HepG2 (cell line): Measurements from ENCODE around the gene OR5K3. TPM values are rescaled to one million over a fixed set of nuclear protein-coding genes. Genes with fewer than 3 reads are reported as not detected.

ENCODE experiments used
- ATAC-seq: fragments of 200-7000 bp; cut with Tn5 transposase; 3 replicates; pipeline ENCODE4 v1.9.1; 2020; ENCODE audit warnings: mild to moderate bottlenecking, moderate library complexity
- BruUV-seq: library from RNA; stranded (reverse); fragments of 400-500 nt; replicated peaks from 2 replicates; lab custom pipeline; 2021; lab: Mats Ljungman, UMichigan
- CTCF ChIA-PET: fragments of 300-600 bp; formaldehyde crosslinking; extraction: SDS; loops from one replicate; lab custom pipeline; 2021; ENCODE audit warnings: low total read pairs, inconsistent platforms, low intra/inter-chr PET ratio; lab: Yijun Ruan, JAX
- POLR2A ChIA-PET: fragments of 350-600 bp; sonication (Branson Sonifier 250); formaldehyde crosslinking; loops from one replicate; lab custom pipeline; 2020; ENCODE audit warnings: antibody characterized with exemption, inconsistent platforms; lab: Yijun Ruan, JAX
- DNase-seq: peaks from one replicate; pipeline ENCODE4 v3.0.0-alpha.2; 2015; ENCODE audit warnings: low spot score
- FAIRE-seq: peaks from 3 replicates; lab custom pipeline; 2011; peaks lifted over from hg19 to GRCh38; lab: Jason Lieb, UNC
- H2AFZ ChIP-seq: one replicate; pipeline ENCODE4 v1.6.1; 2011; ENCODE audit warnings: low read length, inconsistent platforms
- H3K27ac ChIP-seq: fragments of 300-600 bp; 3 replicates; pipeline ENCODE4 v1.8.0; 2011; ENCODE audit warnings: mixed run types, mild to moderate bottlenecking, mixed read lengths, low read length, inconsistent platforms; ENCODE audit not compliant: insufficient read depth; ENCODE audit errors: extremely low read length
- H3K27me3 ChIP-seq, 2 experiments: fragments of 200-600 bp in 1 of 2; 2 replicates in 1 of 2; 3 replicates in 1 of 2; pipeline versions ENCODE4 v1.6.0 to v1.8.0; 2011; ENCODE audit warnings: low read length in 2 of 2, mild to moderate bottlenecking in 2 of 2, moderate library complexity in 2 of 2, inconsistent platforms in 1 of 2; ENCODE audit not compliant: insufficient read depth in 2 of 2, control insufficient read depth in 1 of 2
- H3K36me3 ChIP-seq, 2 experiments: fragments of 200-600 bp in 1 of 2; replicated peaks in 1 of 2; 2 replicates in 1 of 2; 3 replicates in 1 of 2; pipeline versions ENCODE4 v1.5.1 to v1.8.0; 2011; ENCODE audit warnings: low read length in 2 of 2, inconsistent platforms in 1 of 2; ENCODE audit not compliant: insufficient read depth in 2 of 2, control insufficient read depth in 1 of 2
- H3K4me1 ChIP-seq: 2 replicates; pipeline ENCODE4 v1.5.1; 2012; ENCODE audit warnings: low read length, inconsistent platforms; ENCODE audit not compliant: insufficient read depth
- H3K4me2 ChIP-seq: 2 replicates; pipeline ENCODE4 v1.6.0; 2011; ENCODE audit warnings: low read depth, low read length, inconsistent platforms
- H3K4me3 ChIP-seq, 3 experiments: fragments of 200-600 bp in 1 of 3; sonication (generic), shearing (Covaris generic) in 1 of 3; replicated peaks in 1 of 3; 2 replicates each; pipeline ENCODE4 v1.5.1; 2011 to 2016; ENCODE audit warnings: low read length in 3 of 3, inconsistent platforms in 2 of 3, low read depth in 2 of 3, mild to moderate bottlenecking in 2 of 3, control low read depth in 1 of 3, mixed read lengths in 1 of 3; ENCODE audit not compliant: insufficient read depth in 1 of 3
- H3K79me2 ChIP-seq: one replicate; pipeline ENCODE4 v1.6.1; 2011; ENCODE audit warnings: low read length, inconsistent platforms; ENCODE audit not compliant: insufficient read depth
- H3K9ac ChIP-seq: 2 replicates; pipeline ENCODE4 v1.6.0; 2011; ENCODE audit warnings: mild to moderate bottlenecking, low read depth, low read length, inconsistent platforms; ENCODE audit not compliant: insufficient read depth
- H3K9me3 ChIP-seq: 2 replicates; pipeline ENCODE4 v1.5.1; 2012; ENCODE audit warnings: mild to moderate bottlenecking, low read length
- H4K20me1 ChIP-seq: 2 replicates; pipeline ENCODE4 v1.6.0; 2011; ENCODE audit warnings: inconsistent platforms, mild to moderate bottlenecking, low read length, moderate library complexity; ENCODE audit not compliant: insufficient read depth
- CBX5 ChIP-seq: sonication (generic); formaldehyde crosslinking; IDR thresholded peaks from 2 replicates; pipeline ENCODE4 v1.4.0; 2020; ENCODE audit warnings: missing genetic modification reagents, borderline replicate concordance
- HNRNPK ChIP-seq: fragments of 200-400 bp; formaldehyde crosslinking; IDR thresholded peaks from 2 replicates; pipeline ENCODE4 v1.6.1; 2018; ENCODE audit warnings: low read length, low read depth, moderate library complexity, mild to moderate bottlenecking; ENCODE audit not compliant: poor library complexity, severe bottlenecking
- NKX3-1 ChIP-seq: sonication (generic); formaldehyde crosslinking; IDR thresholded peaks from 2 replicates; pipeline ENCODE4 v1.5.0; 2020; ENCODE audit warnings: missing genetic modification reagents
- TOE1 ChIP-seq: sonication (generic); formaldehyde crosslinking; IDR thresholded peaks from 2 replicates; pipeline ENCODE4 v1.4.0; 2020; ENCODE audit warnings: mild to moderate bottlenecking, missing genetic modification reagents
- U2AF2 ChIP-seq: fragments of 200-400 bp; formaldehyde crosslinking; IDR thresholded peaks from 2 replicates; pipeline ENCODE4 v1.6.1; 2017; ENCODE audit warnings: low read depth, mild to moderate bottlenecking, low read length
- ZBTB7A ChIP-seq: sonication (generic); formaldehyde crosslinking; IDR thresholded peaks from 2 replicates; pipeline ENCODE4 v1.8.0; 2022; ENCODE audit warnings: mild to moderate bottlenecking, missing genetic modification reagents
- ZNF484 ChIP-seq: sonication (generic); formaldehyde crosslinking; IDR thresholded peaks from 2 replicates; pipeline ENCODE4 v1.5.1; 2020; ENCODE audit warnings: mild to moderate bottlenecking, low read depth, missing genetic modification reagents, borderline replicate concordance
- ZNF883 ChIP-seq: sonication (generic); formaldehyde crosslinking; IDR thresholded peaks from 2 replicates; pipeline ENCODE4 v1.5.1; 2020; ENCODE audit warnings: mild to moderate bottlenecking, missing genetic modification reagents; ENCODE audit errors: not compliant biosample characterization
- WGBS: methylation state at CpG from one replicate; pipeline ENCODE4 v1.1.6; 2017; ENCODE audit warnings: low lambda C conversion rate; 5-methylcytosine and 5-hydroxymethylcytosine counted together
- in situ Hi-C: cut with HindIII; loops from 2 replicates; pipeline ENCODE4 v1.10.0; 2017; ENCODE audit warnings: low pct_unique_long_range_greater_than_20kb; ENCODE audit not compliant: extremely low pct_ligation_motif_present
- intact Hi-C: fragments of 100-400 bp; cut with micrococcal nuclease; formaldehyde crosslinking; loops from one replicate; pipeline ENCODE4 v1.10.0; 2022; ENCODE audit not compliant: unreplicated experiment
- polyA plus RNA-seq, 8 experiments: library from polyadenylated mRNA; depleted of rRNA in 3 of 8; stranded (reverse) in 7 of 8; unstranded in 1 of 8; fragments of >200 nt; fragmentation: Illumina TruSeq in 4 of 8; extraction: Trizol in 4 of 8; gene quantifications; 2 replicates each; pipeline versions ENCODE4 v1.2.1 to v1.2.3, GENCODE V29; 2011 to 2016; ENCODE audit warnings: low read depth in 4 of 8, missing spikeins in 1 of 8, mixed read lengths in 1 of 8; ENCODE audit not compliant: insufficient read depth in 1 of 8
- total RNA-seq, 5 experiments: library from RNA; depleted of rRNA; stranded (reverse); fragments of >200 nt; fragmentation: Illumina TruSeq; extraction: Trizol; gene quantifications; 2 replicates each; pipeline ENCODE4 v1.2.3, GENCODE V29; 2016; ENCODE audit warnings: low read depth in 1 of 5

Gene OR5K3
- total and polyA plus RNA-seq, 2 of the 13 experiments (the other 11 are each of a cell fraction or from before 2014, with no cell fraction given): not detected

GRCh38 chr3:98371853-98372252 is 18.6 kb upstream of the OR5K3 start:
- no peak for TF ChIP-seq CBX5 (CRISPR knock-in tag)
- no peak for TF ChIP-seq NKX3-1 (CRISPR knock-in tag)
- no peak for TF ChIP-seq ZNF883 (CRISPR knock-in tag)
- TF ChIP-seq ZBTB7A (CRISPR knock-in tag): no peak
- no peak for TF ChIP-seq ZNF484
- no peak overlapping the region for H2AFZ ChIP-seq
- FAIRE-seq (no peak), ATAC-seq (no peak), DNase-seq (no peak)
- BruUV-seq: no TSS peak
- ChIA-PET POLR2A (no interaction called here), CTCF (no interaction called here)
- no peaks in the 10 kb centered on the region for H4K20me1 ChIP-seq
- H3K9me3 ChIP-seq: no peaks in the 10 kb centered on the region
- H3K36me3 ChIP-seq: no peaks in the 10 kb centered on the region
- in situ Hi-C loops: no loop called here
- intact Hi-C loops: no loop called here
- no peaks in the 10 kb centered on the region for H3K27me3 ChIP-seq
- no peak overlapping the region for H3K4me3 ChIP-seq
- no peak overlapping the region for H3K27ac ChIP-seq
- H3K4me2 ChIP-seq: no peak overlapping the region
- H3K79me2 ChIP-seq: no peaks in the 10 kb centered on the region
- H3K9ac ChIP-seq: no peak overlapping the region
- no peaks in the 10 kb centered on the region for H3K4me1 ChIP-seq

DNA sequence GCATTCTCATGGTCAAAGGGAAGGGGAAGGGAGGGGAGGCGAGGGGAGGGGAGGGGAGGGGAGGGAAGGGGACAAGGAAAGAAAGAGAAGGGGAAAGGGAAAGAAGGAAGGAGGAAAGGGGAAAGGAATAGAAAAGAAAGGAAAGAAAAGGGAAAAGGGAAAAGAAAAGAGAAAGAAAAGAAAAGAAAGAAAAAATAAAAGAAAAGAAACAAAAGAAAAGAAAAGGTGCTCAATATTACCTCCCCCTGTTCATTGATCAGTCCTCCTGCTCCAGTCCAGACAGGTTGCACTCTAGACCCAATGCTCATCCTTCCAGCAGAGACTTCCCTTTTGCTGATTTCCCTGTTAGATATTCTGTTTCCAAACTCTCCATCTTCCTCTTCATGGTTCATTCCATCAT is 18.0 kb upstream of the OR5K3 start:
- intact Hi-C loops (no loop called here), in situ Hi-C loops (no loop called here)
- DNase-seq (no peak), ATAC-seq (no peak), FAIRE-seq (no peak)
- H3K36me3 ChIP-seq: no peaks in the 10 kb centered on the region
- H3K4me3 ChIP-seq: no peak overlapping the region
- no peaks in the 10 kb centered on the region for H3K27me3 ChIP-seq
- no peaks in the 10 kb centered on the region for H3K9me3 ChIP-seq
- POLR2A ChIA-PET: no interaction called here
- no peak overlapping the region for H2AFZ ChIP-seq
- H3K9ac ChIP-seq: no peak overlapping the region
- CTCF ChIA-PET: no interaction called here
- H3K79me2 ChIP-seq: no peaks in the 10 kb centered on the region
- no peaks in the 10 kb centered on the region for H3K4me1 ChIP-seq
- no TSS peak for BruUV-seq
- no peak overlapping the region for H3K4me2 ChIP-seq
- H4K20me1 ChIP-seq: no peaks in the 10 kb centered on the region
- WGBS: 5% methylated on average over 1 of the region's 1 CpG
- no peak overlapping the region for H3K27ac ChIP-seq
- peak; percentile 95 for TF ChIP-seq HNRNPK
- TF ChIP-seq TOE1: no peak
- 0 out of 2 replicates have a peak, but pooled peaks have one; percentile 39 for TF ChIP-seq U2AF2
- TF ChIP-seq, all 625 proteins: peak for 2
